Glutamatergic neuron (in vitro differentiated cells): Measurements from ENCODE around the gene TNRC6A. TPM values are rescaled to one million over a fixed set of nuclear protein-coding genes. Genes with fewer than 3 reads are reported as not detected.
"Not testable (repeated sequence)": the region's sequence is repeated elsewhere in the genome, so short reads cannot be mapped to it uniquely, and the experiment has no call there.

ENCODE experiments used
- DNase-seq: peaks from one replicate; pipeline ENCODE4 v3.0.0; 2022
- H3K27ac Mint-ChIP-seq: one replicate; pipeline ENCODE4 v1.8.0; 2020; ENCODE audit warnings: mild to moderate bottlenecking, mixed read lengths, inconsistent platforms; ENCODE audit not compliant: unreplicated experiment
- H3K27me3 Mint-ChIP-seq: one replicate; pipeline ENCODE4 v1.8.0; 2020; ENCODE audit warnings: mild to moderate bottlenecking, moderate library complexity, mixed read lengths, inconsistent platforms; ENCODE audit not compliant: unreplicated experiment
- H3K36me3 Mint-ChIP-seq: one replicate; pipeline ENCODE4 v1.8.0; 2020; ENCODE audit warnings: mild to moderate bottlenecking, mixed read lengths, inconsistent platforms; ENCODE audit not compliant: unreplicated experiment
- H3K4me1 Mint-ChIP-seq: one replicate; pipeline ENCODE4 v1.8.0; 2020; ENCODE audit warnings: mild to moderate bottlenecking, low read depth, mixed read lengths, inconsistent platforms; ENCODE audit not compliant: unreplicated experiment
- H3K4me3 Mint-ChIP-seq: one replicate; pipeline ENCODE4 v1.8.0; 2020; ENCODE audit warnings: mild to moderate bottlenecking, mixed read lengths, inconsistent platforms; ENCODE audit not compliant: unreplicated experiment
- H3K9me3 Mint-ChIP-seq: one replicate; pipeline ENCODE4 v1.8.0; 2020; ENCODE audit warnings: mild to moderate bottlenecking, moderate library complexity, mixed read lengths, inconsistent platforms; ENCODE audit not compliant: unreplicated experiment
- total RNA-seq: library from RNA; stranded (reverse); fragmentation: NEBNext Ultra II Directional; extraction: Animal tissue kit (Norgen Biotek cat#: 25700); gene quantifications from one replicate; pipeline ENCODE4 v1.2.1, GENCODE V29; 2021; ENCODE audit not compliant: unreplicated experiment
- TF ChIP-seq, protein P1 (sequence below): fragments of 200-600 bp; sonication (generic); IDR thresholded peaks from one replicate; pipeline ENCODE4 v1.5.0; 2021; ENCODE audit not compliant: partially characterized antibody, unreplicated experiment

Gene TNRC6A
- total RNA-seq, 1 donor from 2014 or later = 91.6 TPM

DNA sequence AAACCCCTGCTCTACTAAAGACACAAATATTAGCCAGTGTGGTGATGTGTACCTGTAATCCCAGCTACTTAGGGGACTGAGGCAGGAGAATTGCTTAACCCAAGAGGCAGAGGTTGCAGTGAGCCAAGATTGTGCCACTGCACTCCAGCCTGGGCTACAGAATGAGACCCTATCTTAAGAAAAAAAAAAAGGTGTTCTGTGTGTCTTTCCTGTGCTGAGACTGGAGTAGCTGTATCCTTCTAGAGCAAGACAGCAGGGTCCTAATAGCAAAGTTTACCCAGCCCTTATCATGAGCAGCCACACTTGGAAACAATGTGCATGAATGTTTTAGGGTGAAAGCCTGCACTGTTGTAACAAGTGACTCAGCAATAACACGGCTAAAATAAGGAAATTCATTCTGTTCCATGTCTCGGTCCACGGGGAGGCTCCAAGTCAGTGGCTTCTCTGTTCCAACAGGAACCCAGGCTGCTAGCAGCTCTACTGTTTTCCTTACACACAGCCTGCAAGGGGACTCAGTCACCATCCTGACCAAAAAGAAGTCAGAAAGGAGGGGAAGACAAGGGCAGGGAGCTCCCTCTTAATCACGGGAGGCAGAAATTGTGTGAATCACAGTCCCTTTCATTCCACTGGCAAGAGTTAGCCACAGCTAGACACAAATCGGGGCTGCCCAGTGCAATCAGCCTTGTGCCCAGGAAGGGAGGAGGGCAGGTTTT lies 109.3 kb downstream of the TNRC6A start:
- TF ChIP-seq, protein P1, sequence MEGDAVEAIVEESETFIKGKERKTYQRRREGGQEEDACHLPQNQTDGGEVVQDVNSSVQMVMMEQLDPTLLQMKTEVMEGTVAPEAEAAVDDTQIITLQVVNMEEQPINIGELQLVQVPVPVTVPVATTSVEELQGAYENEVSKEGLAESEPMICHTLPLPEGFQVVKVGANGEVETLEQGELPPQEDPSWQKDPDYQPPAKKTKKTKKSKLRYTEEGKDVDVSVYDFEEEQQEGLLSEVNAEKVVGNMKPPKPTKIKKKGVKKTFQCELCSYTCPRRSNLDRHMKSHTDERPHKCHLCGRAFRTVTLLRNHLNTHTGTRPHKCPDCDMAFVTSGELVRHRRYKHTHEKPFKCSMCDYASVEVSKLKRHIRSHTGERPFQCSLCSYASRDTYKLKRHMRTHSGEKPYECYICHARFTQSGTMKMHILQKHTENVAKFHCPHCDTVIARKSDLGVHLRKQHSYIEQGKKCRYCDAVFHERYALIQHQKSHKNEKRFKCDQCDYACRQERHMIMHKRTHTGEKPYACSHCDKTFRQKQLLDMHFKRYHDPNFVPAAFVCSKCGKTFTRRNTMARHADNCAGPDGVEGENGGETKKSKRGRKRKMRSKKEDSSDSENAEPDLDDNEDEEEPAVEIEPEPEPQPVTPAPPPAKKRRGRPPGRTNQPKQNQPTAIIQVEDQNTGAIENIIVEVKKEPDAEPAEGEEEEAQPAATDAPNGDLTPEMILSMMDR = no peak
- DNase-seq = no peak
- H3K27me3 Mint-ChIP-seq = no peaks in the 10 kb centered on the region
- no peak overlapping the region for H3K27ac Mint-ChIP-seq
- no peak overlapping the region for H3K4me3 Mint-ChIP-seq
- no peaks in the 10 kb centered on the region for H3K36me3 Mint-ChIP-seq
- no peaks in the 10 kb centered on the region for H3K4me1 Mint-ChIP-seq
- H3K9me3 Mint-ChIP-seq = peaks cover 1% of the 10 kb centered on the region

- Mint-ChIP-seq H3K27me3 (no peaks in the 10 kb centered on the region), H3K4me1 (no peaks in the 10 kb centered on the region), H3K4me3 (no peak overlapping the region), H3K27ac (no peak overlapping the region), H3K9me3 (peaks cover 1% of the 10 kb centered on the region), H3K36me3 (no peaks in the 10 kb centered on the region)
- TF ChIP-seq, protein P1 = no peak
- DNase-seq = no peak
These were observed 110.0 kb downstream of the TNRC6A start for GRCh38 chr16:24839347-24839972.

GRCh38 chr16:24841291-24841690 lies 111.8 kb downstream of the TNRC6A start:
- Mint-ChIP-seq H3K36me3 (no peaks in the 10 kb centered on the region), H3K4me1 (no peaks in the 10 kb centered on the region), H3K27me3 (no peaks in the 10 kb centered on the region), H3K4me3 (no peak overlapping the region), H3K9me3 (peaks cover 2% of the 10 kb centered on the region), H3K27ac (no peak overlapping the region)
- DNase-seq = no peak
- TF ChIP-seq, protein P1 = no peak

DNA sequence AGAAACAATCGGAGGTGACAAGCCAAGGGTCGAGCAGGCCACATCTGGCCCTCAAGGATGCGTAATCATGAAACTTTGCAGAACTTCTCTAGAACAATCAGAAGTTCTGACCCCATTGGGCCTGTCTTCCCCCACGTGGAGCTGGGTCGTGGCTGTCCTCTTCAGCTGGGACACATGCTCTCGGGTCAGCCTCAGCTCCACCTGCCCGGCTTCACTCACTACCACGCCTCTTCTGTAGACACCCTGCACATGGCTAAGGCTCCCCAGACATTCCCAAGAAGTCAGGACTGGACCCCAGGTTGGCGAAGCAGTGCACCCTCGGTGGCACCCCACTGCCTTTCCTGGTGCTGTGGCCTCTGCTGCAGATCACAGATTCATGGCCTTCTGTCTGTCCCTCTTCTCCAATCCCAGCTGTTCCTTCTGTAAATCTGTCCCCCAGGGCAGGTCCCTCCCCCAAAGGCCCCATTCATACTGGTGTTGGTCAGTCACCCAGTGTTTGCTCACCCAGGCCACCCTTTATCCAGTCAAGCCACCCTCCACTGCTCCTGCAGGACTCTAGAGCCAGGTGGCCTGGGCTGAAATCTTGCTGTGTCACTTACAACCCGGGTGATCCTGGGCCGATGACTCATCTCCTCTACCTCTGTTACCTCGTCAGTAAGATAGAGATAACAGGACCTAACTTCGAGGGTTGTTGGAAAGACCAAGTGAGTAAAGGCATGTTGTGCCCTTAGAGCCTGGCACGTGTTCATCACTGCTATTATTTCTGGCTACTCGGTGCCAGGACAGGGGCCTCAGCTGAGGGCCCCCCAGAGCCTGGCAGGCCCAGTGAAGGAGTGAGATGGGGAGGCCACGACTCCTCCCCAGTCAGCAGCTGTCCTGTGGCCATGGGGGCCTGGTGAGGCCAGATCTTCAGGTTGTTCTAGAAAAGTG lies 114.9 kb downstream of the TNRC6A start:
- H3K4me3 Mint-ChIP-seq = no peak overlapping the region
- no peak for DNase-seq
- no peaks in the 10 kb centered on the region for H3K36me3 Mint-ChIP-seq
- H3K9me3 Mint-ChIP-seq = peaks cover 2% of the 10 kb centered on the region
- H3K4me1 Mint-ChIP-seq = no peaks in the 10 kb centered on the region
- H3K27me3 Mint-ChIP-seq = peaks cover 2% of the 10 kb centered on the region
- TF ChIP-seq, protein P1 = no peak
- no peak overlapping the region for H3K27ac Mint-ChIP-seq

DNA sequence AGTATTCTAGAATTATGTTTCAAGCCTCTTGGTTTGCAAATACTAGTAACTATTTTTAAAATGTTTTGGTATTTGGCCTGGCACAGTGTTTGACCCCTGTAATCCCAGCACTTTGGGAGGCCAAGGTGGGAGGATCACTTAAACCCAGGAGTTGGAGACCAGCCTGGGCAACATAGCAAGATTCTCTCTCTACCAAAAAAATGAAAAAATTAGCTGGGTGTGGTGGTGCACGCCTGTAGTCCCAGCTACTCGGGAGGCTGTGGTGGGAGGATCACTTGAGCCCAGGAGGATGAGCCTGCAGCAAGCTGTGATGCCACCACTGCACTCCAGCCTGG lies 115.5 kb downstream of the TNRC6A start:
- H3K27me3 Mint-ChIP-seq, H3K36me3 Mint-ChIP-seq, H3K4me3 Mint-ChIP-seq, H3K27ac Mint-ChIP-seq, H3K4me1 Mint-ChIP-seq, H3K9me3 Mint-ChIP-seq, DNase-seq: not testable (repeated sequence)
